Measurements from ENCODE around the gene HRAS. TPM values are rescaled to one million over a fixed set of nuclear protein-coding genes. Genes with fewer than 3 reads are reported as not detected.

HRAS gene
- total RNA-seq, 1 experiment from 2014 or later = 128 TPM

DNA sequence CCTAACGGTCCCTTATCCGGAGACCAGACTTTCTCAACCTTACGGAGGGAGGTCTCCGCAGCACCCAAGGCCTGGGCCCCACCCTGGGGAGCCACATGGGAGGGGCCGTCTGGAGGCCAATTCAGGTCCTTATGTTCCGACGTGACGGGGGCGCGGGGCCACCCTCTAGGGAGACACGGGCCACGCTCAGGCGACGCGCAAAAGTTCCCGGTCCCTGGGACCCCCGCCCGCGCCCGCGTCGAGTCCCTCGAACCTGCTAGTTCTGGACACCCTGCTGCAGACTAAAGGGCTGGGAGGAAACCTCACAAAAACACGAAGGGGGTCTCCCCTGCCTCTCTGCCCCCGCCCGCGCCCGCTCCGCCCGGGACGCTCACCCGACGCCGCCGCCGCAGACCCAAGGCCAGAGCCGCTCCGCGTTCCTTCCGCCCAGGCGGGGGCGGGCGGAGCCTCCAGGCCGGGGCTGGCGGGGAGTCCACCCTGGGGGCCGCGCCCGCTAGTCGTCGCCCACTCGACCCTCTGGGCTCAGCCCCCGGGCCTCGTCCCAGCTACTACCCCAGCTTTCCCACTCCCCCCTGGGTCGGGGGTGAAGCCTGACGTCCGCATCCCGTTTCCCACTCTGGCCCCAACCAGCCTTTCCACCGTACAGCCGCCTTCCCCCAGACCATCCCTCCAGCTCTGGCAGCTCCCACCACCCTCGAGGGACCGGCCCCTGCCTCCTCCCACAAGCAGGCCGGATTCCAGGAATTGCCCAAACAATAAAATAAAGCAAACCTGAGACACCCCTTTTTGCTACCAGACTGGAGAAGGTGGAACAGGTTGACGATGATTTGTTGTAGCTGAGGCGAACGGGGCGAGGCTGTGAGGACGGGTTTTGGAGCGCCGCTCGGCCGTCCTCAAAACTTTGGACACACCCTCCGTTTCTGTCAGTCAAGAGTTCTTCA lies 31.1 kb downstream of the HRAS start:
- POLR2A ChIA-PET (ENCODE audit: unreplicated experiment) = no interaction called here
- Histone ChIP-seq H4K20me1 (ENCODE audit: low read length) (no peaks in the 10 kb centered on the region), H3K79me2 (ENCODE audit: low read length) (peaks cover 43% of the 10 kb centered on the region), H3K4me3 (ENCODE audit: low read length) (peak overlapping the region; percentile 88), H3F3A (ENCODE audit: low read length, unreplicated experiment) (no peaks in the 10 kb centered on the region), H3K27ac (ENCODE audit: low read length) (no peak overlapping the region), H3K4me2 (ENCODE audit: low read length) (peak overlapping the region; percentile 100), H2AFZ (ENCODE audit: low read length) (no peak overlapping the region), H3K27me3 (ENCODE audit: low read length) (no peaks in the 10 kb centered on the region), H3K36me3 (ENCODE audit: low read depth, low read length) (no peaks in the 10 kb centered on the region), H3K9ac (ENCODE audit: low read length) (no peak overlapping the region), H3K9me3 (ENCODE audit: low read length) (no peaks in the 10 kb centered on the region), H3K9me2 (replicated peaks; ENCODE audit: low read length) (no peaks in the 10 kb centered on the region), H3K4me1 (ENCODE audit: insufficient read depth, low read length) (peaks cover 12% of the 10 kb centered on the region)
- BruUV-seq (replicated peaks) = no TSS peak
- intact Hi-C loops (cut with micrococcal nuclease) = no loop called here
- CTCF ChIA-PET = no interaction called here
- DNase-seq (no peak), ATAC-seq (no peak)
- TF ChIP-seq CTCF (conservative IDR thresholded peaks at IDR 0.05; ENCODE audit: low read depth, low read length) (no peak), EZH2phosphoT487 (IDR thresholded peaks at IDR 0.05; ENCODE audit: borderline replicate concordance, low read length) (no peak)

- ATAC-seq (no peak), DNase-seq (no peak)
- BruUV-seq (replicated peaks) = no TSS peak
- Histone ChIP-seq H3K36me3 (ENCODE audit: low read depth, low read length) (peaks cover 8% of the 10 kb centered on the region; the same call in 1 of the 2 replicates), H4K20me1 (ENCODE audit: low read length) (no peaks in the 10 kb centered on the region), H2AFZ (ENCODE audit: low read length) (no peak overlapping the region), H3K79me2 (ENCODE audit: low read length) (peaks cover 42% of the 10 kb centered on the region), H3K9ac (ENCODE audit: low read length) (no peak overlapping the region), H3K9me2 (replicated peaks; ENCODE audit: low read length) (no peaks in the 10 kb centered on the region), H3K4me3 (ENCODE audit: low read length) (no peak overlapping the region), H3K27ac (ENCODE audit: low read length) (no peak overlapping the region), H3F3A (ENCODE audit: low read length, unreplicated experiment) (no peaks in the 10 kb centered on the region), H3K4me2 (ENCODE audit: low read length) (no peak overlapping the region), H3K4me1 (ENCODE audit: insufficient read depth, low read length) (peaks cover 12% of the 10 kb centered on the region), H3K27me3 (ENCODE audit: low read length) (no peaks in the 10 kb centered on the region), H3K9me3 (ENCODE audit: low read length) (no peaks in the 10 kb centered on the region)
- ChIA-PET CTCF (no interaction called here), POLR2A (ENCODE audit: unreplicated experiment) (no interaction called here)
- intact Hi-C loops (cut with micrococcal nuclease) = no loop called here
- TF ChIP-seq EZH2 (IDR thresholded peaks at IDR 0.05; ENCODE audit: low read length, unreplicated experiment) = no peak
- TF ChIP-seq CTCF (conservative IDR thresholded peaks at IDR 0.05; ENCODE audit: low read depth, low read length) = no peak
- no peak for TF ChIP-seq EZH2phosphoT487 (IDR thresholded peaks at IDR 0.05; ENCODE audit: borderline replicate concordance, low read length)
Observed at GRCh38 chr11:503179-503981, 32.0 kb downstream of the HRAS start.
